ENCODE results near the gene CCL13.

DNA sequence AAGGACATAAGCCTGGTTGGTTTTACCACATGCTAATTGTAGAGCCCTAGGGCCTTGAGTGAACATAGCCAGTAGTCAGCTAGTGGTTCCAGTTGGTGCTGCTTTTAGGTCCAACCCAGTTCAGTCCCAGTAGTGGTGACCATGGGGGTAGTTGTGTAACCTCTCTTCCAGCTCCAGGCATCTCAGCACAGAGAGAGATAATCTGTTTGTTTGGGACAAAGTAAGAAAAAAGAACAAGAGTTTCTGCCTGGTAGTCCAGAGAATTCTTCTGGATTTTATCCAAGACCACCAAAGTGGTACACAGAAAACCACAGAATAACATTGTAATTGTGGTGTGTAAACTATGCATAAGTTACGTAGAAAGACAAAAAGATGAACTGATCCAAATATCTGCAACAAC is 5.2 kb upstream of the CCL13 start:
- TF ChIP-seq, protein P1, sequence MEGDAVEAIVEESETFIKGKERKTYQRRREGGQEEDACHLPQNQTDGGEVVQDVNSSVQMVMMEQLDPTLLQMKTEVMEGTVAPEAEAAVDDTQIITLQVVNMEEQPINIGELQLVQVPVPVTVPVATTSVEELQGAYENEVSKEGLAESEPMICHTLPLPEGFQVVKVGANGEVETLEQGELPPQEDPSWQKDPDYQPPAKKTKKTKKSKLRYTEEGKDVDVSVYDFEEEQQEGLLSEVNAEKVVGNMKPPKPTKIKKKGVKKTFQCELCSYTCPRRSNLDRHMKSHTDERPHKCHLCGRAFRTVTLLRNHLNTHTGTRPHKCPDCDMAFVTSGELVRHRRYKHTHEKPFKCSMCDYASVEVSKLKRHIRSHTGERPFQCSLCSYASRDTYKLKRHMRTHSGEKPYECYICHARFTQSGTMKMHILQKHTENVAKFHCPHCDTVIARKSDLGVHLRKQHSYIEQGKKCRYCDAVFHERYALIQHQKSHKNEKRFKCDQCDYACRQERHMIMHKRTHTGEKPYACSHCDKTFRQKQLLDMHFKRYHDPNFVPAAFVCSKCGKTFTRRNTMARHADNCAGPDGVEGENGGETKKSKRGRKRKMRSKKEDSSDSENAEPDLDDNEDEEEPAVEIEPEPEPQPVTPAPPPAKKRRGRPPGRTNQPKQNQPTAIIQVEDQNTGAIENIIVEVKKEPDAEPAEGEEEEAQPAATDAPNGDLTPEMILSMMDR (IDR thresholded peaks at IDR 0.05), result no peak
- TF ChIP-seq POLR2A (IDR thresholded peaks at IDR 0.05), result no peak

Measured in esophagus squamous epithelium (tissue), 4 donors.